ENCODE results near the gene PDCL3. TPM values are rescaled to one million over a fixed set of nuclear protein-coding genes. Genes with fewer than 3 reads are reported as not detected.
A peak's percentile ranks its signal among the peaks of the same experiment; 100 is the strongest.

The PDCL3 gene
- 15.4 and 24.9 TPM in 2 replicates for total RNA-seq (ENCODE audit: low replicate concordance)

- Histone ChIP-seq H2AFZ (replicated peaks) (peak within 1 kb of the TSS; percentile 82), H3K4me2 (peak within 1 kb of the TSS; percentile 85), H3K27me3 (no peaks in the 10 kb centered on the region), H3K4me1 (no peaks in the 10 kb centered on the region), H3F3A (ENCODE audit: low read depth) (peaks cover 16% of the 10 kb centered on the region), H3K9ac (peak within 1 kb of the TSS; percentile 85), H3K36me3 (no peaks in the 10 kb centered on the region), H3K79me2 (ENCODE audit: low read depth) (peaks cover 8% of the 10 kb centered on the region), H3K9me3 (ENCODE audit: low read depth) (no peaks in the 10 kb centered on the region), H3K27ac (peak within 1 kb of the TSS; percentile 69), H3K4me3 (peak within 1 kb of the TSS; percentile 74), H4K20me1 (ENCODE audit: low read depth) (no peaks in the 10 kb centered on the region)
- H3K4me3 Mint-ChIP-seq, result peak within 1 kb of the TSS; percentile 94
- peak; percentile 96 for DNase-seq (ENCODE audit: low spot score)
- peak within 1 kb of the TSS; percentile 97 for H3K27ac Mint-ChIP-seq
- no peaks in the 10 kb centered on the region for H3K9me3 Mint-ChIP-seq
- H3K27me3 Mint-ChIP-seq (ENCODE audit: insufficient read depth, low read depth), result peaks cover 3% of the 10 kb centered on the region
- peaks cover 7% of the 10 kb centered on the region for H3K36me3 Mint-ChIP-seq
- H3K4me1 Mint-ChIP-seq, result peaks cover 3% of the 10 kb centered on the region
- TF ChIP-seq CTCF (IDR thresholded peaks at IDR 0.05) (no peak), EZH2phosphoT487 (IDR thresholded peaks at IDR 0.05) (no peak), EZH2 (IDR thresholded peaks at IDR 0.05) (no peak)
Measured at GRCh38 chr2:100562613-100563406, at the start of gene PDCL3. Gene PDCL3, plus strand, starts transcription at chr2:100562993. Its CDS starts 75 bp downstream, at chr2:100563068.

- Histone ChIP-seq H3K9me3 (ENCODE audit: low read depth) (no peaks in the 10 kb centered on the region), H3K4me3 (no peak overlapping the region), H3K27ac (no peak overlapping the region), H3K9ac (no peak overlapping the region), H3K4me1 (no peaks in the 10 kb centered on the region), H3K27me3 (no peaks in the 10 kb centered on the region), H3K4me2 (no peak overlapping the region), H4K20me1 (ENCODE audit: low read depth) (no peaks in the 10 kb centered on the region), H3K79me2 (ENCODE audit: low read depth) (no peaks in the 10 kb centered on the region), H3F3A (ENCODE audit: low read depth) (no peaks in the 10 kb centered on the region), H3K36me3 (no peaks in the 10 kb centered on the region), H2AFZ (replicated peaks) (no peak overlapping the region)
- H3K27ac Mint-ChIP-seq, result no peak overlapping the region
- no peaks in the 10 kb centered on the region for H3K36me3 Mint-ChIP-seq
- no peaks in the 10 kb centered on the region for H3K4me1 Mint-ChIP-seq
- no peaks in the 10 kb centered on the region for H3K9me3 Mint-ChIP-seq
- H3K4me3 Mint-ChIP-seq, result no peak overlapping the region
- no peak for DNase-seq (ENCODE audit: low spot score)
- no peak for TF ChIP-seq EZH2 (IDR thresholded peaks at IDR 0.05)
- TF ChIP-seq EZH2phosphoT487 (IDR thresholded peaks at IDR 0.05), result no peak
- TF ChIP-seq CTCF (IDR thresholded peaks at IDR 0.05), result no peak
- H3K27me3 Mint-ChIP-seq (ENCODE audit: insufficient read depth, low read depth), result peaks cover 2% of the 10 kb centered on the region
Measured at GRCh38 chr2:100513650-100514049, 49.1 kb upstream of the PDCL3 start.

- no peak overlapping the region for H3K4me2 ChIP-seq
- H3K27ac ChIP-seq, result no peak overlapping the region
- H3K9me3 ChIP-seq (ENCODE audit: low read depth), result no peaks in the 10 kb centered on the region
- no peaks in the 10 kb centered on the region for H3K79me2 ChIP-seq (ENCODE audit: low read depth)
- H3K36me3 ChIP-seq, result no peaks in the 10 kb centered on the region
- H3K9ac ChIP-seq, result no peak overlapping the region
- Mint-ChIP-seq H3K4me3 (no peak overlapping the region), H3K36me3 (no peaks in the 10 kb centered on the region), H3K9me3 (peaks cover 2% of the 10 kb centered on the region), H3K27me3 (ENCODE audit: insufficient read depth, low read depth) (peaks cover 2% of the 10 kb centered on the region), H3K4me1 (no peaks in the 10 kb centered on the region), H3K27ac (no peak overlapping the region)
- no peaks in the 10 kb centered on the region for H3F3A ChIP-seq (ENCODE audit: low read depth)
- H3K27me3 ChIP-seq, result no peaks in the 10 kb centered on the region
- H4K20me1 ChIP-seq (ENCODE audit: low read depth), result no peaks in the 10 kb centered on the region
- TF ChIP-seq EZH2 (IDR thresholded peaks at IDR 0.05), result no peak
- no peak for TF ChIP-seq CTCF (IDR thresholded peaks at IDR 0.05)
- no peak for TF ChIP-seq EZH2phosphoT487 (IDR thresholded peaks at IDR 0.05)
- H2AFZ ChIP-seq (replicated peaks), result no peak overlapping the region
- H3K4me3 ChIP-seq, result no peak overlapping the region
- DNase-seq (ENCODE audit: low spot score), result no peak
- H3K4me1 ChIP-seq, result no peaks in the 10 kb centered on the region
Measured at GRCh38 chr2:100517556-100517955, 45.2 kb upstream of the PDCL3 start.
